Mammary epithelial cell (primary cell): ENCODE measurements around the gene HS3ST3A1.

ENCODE experiments used
- EZH2 ChIP-seq: IDR thresholded peaks from 2 replicates; pipeline ENCODE4 v1.6.1; 2012; ENCODE audit warnings: low read length, inconsistent platforms, borderline replicate concordance
- TF ChIP-seq, protein P1 (sequence below), 2 donors: IDR thresholded peaks in 1 of 2; conservative IDR thresholded peaks in 1 of 2; 2 replicates each; pipeline ENCODE4 v1.5.1; 2011 to 2012; ENCODE audit warnings: inconsistent platforms in 2 of 2, low read length in 2 of 2, mild to moderate bottlenecking in 2 of 2, control low read depth in 1 of 2, low read depth in 1 of 2; ENCODE audit not compliant: insufficient read depth in 1 of 2; ENCODE audit errors: extremely low read depth in 1 of 2

DNA sequence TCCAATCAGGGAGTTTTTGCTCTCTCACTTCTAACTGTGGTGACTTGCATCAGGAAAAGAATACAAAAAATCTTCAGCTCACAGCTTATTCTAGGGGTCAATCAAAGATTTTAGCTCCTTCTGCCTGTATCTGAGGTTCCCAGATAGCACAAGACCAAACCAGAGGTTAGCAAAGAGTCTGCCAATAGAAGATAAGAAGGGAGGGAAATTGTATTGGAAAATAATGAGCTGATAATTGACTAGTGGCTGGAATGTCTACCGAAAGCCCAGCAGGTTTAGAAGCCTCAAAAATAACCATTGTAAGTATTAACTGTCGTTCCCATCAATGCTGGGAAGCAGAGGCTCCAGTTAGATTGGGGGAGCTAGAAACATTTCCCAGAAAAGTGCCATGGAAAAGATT is 26.3 kb downstream of the HS3ST3A1 start:
- TF ChIP-seq, protein P1, sequence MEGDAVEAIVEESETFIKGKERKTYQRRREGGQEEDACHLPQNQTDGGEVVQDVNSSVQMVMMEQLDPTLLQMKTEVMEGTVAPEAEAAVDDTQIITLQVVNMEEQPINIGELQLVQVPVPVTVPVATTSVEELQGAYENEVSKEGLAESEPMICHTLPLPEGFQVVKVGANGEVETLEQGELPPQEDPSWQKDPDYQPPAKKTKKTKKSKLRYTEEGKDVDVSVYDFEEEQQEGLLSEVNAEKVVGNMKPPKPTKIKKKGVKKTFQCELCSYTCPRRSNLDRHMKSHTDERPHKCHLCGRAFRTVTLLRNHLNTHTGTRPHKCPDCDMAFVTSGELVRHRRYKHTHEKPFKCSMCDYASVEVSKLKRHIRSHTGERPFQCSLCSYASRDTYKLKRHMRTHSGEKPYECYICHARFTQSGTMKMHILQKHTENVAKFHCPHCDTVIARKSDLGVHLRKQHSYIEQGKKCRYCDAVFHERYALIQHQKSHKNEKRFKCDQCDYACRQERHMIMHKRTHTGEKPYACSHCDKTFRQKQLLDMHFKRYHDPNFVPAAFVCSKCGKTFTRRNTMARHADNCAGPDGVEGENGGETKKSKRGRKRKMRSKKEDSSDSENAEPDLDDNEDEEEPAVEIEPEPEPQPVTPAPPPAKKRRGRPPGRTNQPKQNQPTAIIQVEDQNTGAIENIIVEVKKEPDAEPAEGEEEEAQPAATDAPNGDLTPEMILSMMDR (conservative IDR thresholded peaks at IDR 0.05 in 1 of 2, IDR thresholded peaks at IDR 0.05 in 1 of 2; ENCODE audit: extremely low read depth in 1 of 2, insufficient read depth in 1 of 2, low read depth in 1 of 2, low read length in 2 of 2) = no peak
- no peak for TF ChIP-seq EZH2
